Mucosa of descending colon (tissue), 3 donors: Measurements from ENCODE around the gene ATF3. TPM values are rescaled to one million over a fixed set of nuclear protein-coding genes. Genes with fewer than 3 reads are reported as not detected.

Experiments
- ATAC-seq: fragments of 200-7000 bp; cut with Tn5 transposase; one replicate; pipeline ENCODE4 v1.9.1; 2020; ENCODE audit warnings: mild to moderate bottlenecking, moderate library complexity
- DNase-seq, 3 donors: peaks; one replicate each; pipeline ENCODE4 v3.0.0-alpha.2; 2020
- H3K36me3 ChIP-seq: fragments of 200-600 bp; one replicate; pipeline ENCODE4 v1.8.0; 2021; ENCODE audit warnings: low read depth, mild to moderate bottlenecking
- H3K4me1 ChIP-seq: fragments of 200-600 bp; one replicate; pipeline ENCODE4 v1.8.0; 2021; ENCODE audit warnings: low read depth, mild to moderate bottlenecking
- H3K4me3 ChIP-seq: fragments of 200-600 bp; one replicate; pipeline ENCODE4 v1.8.0; 2021; ENCODE audit warnings: mild to moderate bottlenecking
- H3K9me3 ChIP-seq: fragments of 200-600 bp; one replicate; pipeline ENCODE4 v1.8.0; 2021; ENCODE audit warnings: mild to moderate bottlenecking
- CTCF ChIP-seq: fragments of 200-600 bp; IDR thresholded peaks from one replicate; pipeline ENCODE4 v1.8.0; 2022; ENCODE audit warnings: antibody characterized with exemption, mild to moderate bottlenecking
- intact Hi-C, 2 donors: fragments of 100-400 bp; cut with DNase I in 1 of 2; cut with micrococcal nuclease in 1 of 2; formaldehyde crosslinking; loops; one replicate each; pipeline versions ENCODE4 v1.11.0 to v1.11.1; 2022; cut with DNase I, micrococcal nuclease
- total RNA-seq, 3 donors: library from RNA; stranded (reverse); fragmentation: NEBNext Ultra II Directional in 2 of 3; extraction: Animal tissue kit (Norgen Biotek cat#: 25700) in 2 of 3; gene quantifications; one replicate each; pipeline versions ENCODE4 v1.2.1 to v1.2.4, GENCODE V29; 2021 to 2023
- donor health status: DM: no; HTN: no; CAD: no; lungs with moderate emphysema.
- donor health status: DM: no; HTN: no; CAD: no.
- donor health status: DM: no; HTN: yes; CAD: no.

Gene ATF3
- total RNA-seq, 3 donors from 2014 or later = 20.2 to 121 (median 42.0) TPM

GRCh38 chr1:212565079-212565478 is 43.5 kb upstream of the ATF3 start:
- no peak overlapping the region for H3K4me3 ChIP-seq
- TF ChIP-seq CTCF = no peak
- intact Hi-C loops = no loop called here
- ATAC-seq (no peak), DNase-seq (no peak)
- peaks cover 7% of the 10 kb centered on the region for H3K4me1 ChIP-seq
- no peaks in the 10 kb centered on the region for H3K9me3 ChIP-seq
- H3K36me3 ChIP-seq = no peaks in the 10 kb centered on the region

GRCh38 chr1:212565571-212566305 is 42.8 kb upstream of the ATF3 start:
- Histone ChIP-seq H3K9me3 (no peaks in the 10 kb centered on the region), H3K36me3 (no peaks in the 10 kb centered on the region), H3K4me3 (no peak overlapping the region), H3K4me1 (peaks cover 7% of the 10 kb centered on the region)
- DNase-seq (no peak), ATAC-seq (no peak)
- no peak for TF ChIP-seq CTCF
- intact Hi-C loops = no loop called here

- peak; percentile 98 for ATAC-seq
- no peak for TF ChIP-seq CTCF
- Histone ChIP-seq H3K9me3 (no peaks in the 10 kb centered on the region), H3K4me1 (peaks cover 7% of the 10 kb centered on the region), H3K36me3 (no peaks in the 10 kb centered on the region), H3K4me3 (no peak overlapping the region)
- intact Hi-C loops = no loop called here
- DNase-seq = peak in 2 of 3 donors; percentile 55 to 70
Measured at GRCh38 chr1:212566522-212567479, 41.8 kb upstream of the ATF3 start.

GRCh38 chr1:212567638-212568037 is 40.9 kb upstream of the ATF3 start:
- H3K36me3 ChIP-seq = no peaks in the 10 kb centered on the region
- no peak for DNase-seq
- TF ChIP-seq CTCF = no peak
- no peaks in the 10 kb centered on the region for H3K9me3 ChIP-seq
- H3K4me3 ChIP-seq = no peak overlapping the region
- intact Hi-C loops = no loop called here
- no peak for ATAC-seq
- H3K4me1 ChIP-seq = peaks cover 7% of the 10 kb centered on the region

GRCh38 chr1:212568978-212569537 is 39.5 kb upstream of the ATF3 start:
- no peak for TF ChIP-seq CTCF
- Histone ChIP-seq H3K4me3 (no peak overlapping the region), H3K36me3 (no peaks in the 10 kb centered on the region), H3K9me3 (no peaks in the 10 kb centered on the region), H3K4me1 (peaks cover 7% of the 10 kb centered on the region)
- no peak for ATAC-seq
- intact Hi-C loops = no loop called here
- no peak for DNase-seq
